Brain microvascular endothelial cell (primary cell): ENCODE results near the gene CAT.

Experiments
- DNase-seq: peaks from one replicate; pipeline ENCODE4 v3.0.0-alpha.2; 2020
- H3K27ac ChIP-seq: fragments of 250-450 bp; sonication (Bioruptor Pico); 2 replicates; pipeline ENCODE4 v1.5.1; 2020; ENCODE audit warnings: mild to moderate bottlenecking, moderate library complexity
- H3K27me3 ChIP-seq: fragments of 250-450 bp; sonication (Bioruptor Pico); replicated peaks from 2 replicates; pipeline ENCODE4 v1.5.1; 2020; ENCODE audit warnings: mild to moderate bottlenecking
- H3K36me3 ChIP-seq: fragments of 250-450 bp; sonication (Bioruptor Pico); replicated peaks from 2 replicates; pipeline ENCODE4 v1.5.1; 2020; ENCODE audit warnings: mild to moderate bottlenecking
- H3K4me3 ChIP-seq: 2 replicates; pipeline ENCODE4 v1.5.1; 2011; ENCODE audit warnings: low read depth, mild to moderate bottlenecking, control low read depth, low read length, moderate library complexity
- CTCF ChIP-seq: IDR thresholded peaks from 2 replicates; pipeline ENCODE4 v1.5.1; 2011; ENCODE audit warnings: low read depth, mild to moderate bottlenecking, moderate library complexity, low read length, control low read depth, inconsistent platforms; ENCODE audit errors: missing control alignments
- in situ Hi-C: cut with HindIII; loops from 2 replicates; pipeline ENCODE4 v1.10.0; 2017; ENCODE audit warnings: low sequenced_read_pairs, low pct_ligation_motif_present

The CAT gene

DNA sequence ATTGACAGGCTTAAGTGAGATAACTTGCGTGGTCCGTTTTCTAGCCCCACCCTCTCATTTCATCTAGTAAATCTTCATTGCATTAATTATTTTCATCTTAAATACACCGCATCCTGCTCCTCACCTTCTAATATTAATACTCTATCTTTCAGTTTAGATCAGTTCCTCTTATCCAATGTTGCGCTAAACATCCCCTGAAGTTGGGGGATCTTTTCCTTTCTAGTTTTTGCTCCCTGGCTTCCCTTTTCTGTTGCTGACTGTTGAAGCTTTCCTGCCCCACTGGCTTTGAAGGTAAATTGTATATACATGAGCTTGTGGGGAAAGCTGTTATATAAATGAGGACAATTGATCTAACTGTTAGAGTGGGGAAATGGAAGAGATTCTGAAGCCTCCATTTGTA, 7.2 kb downstream of the CAT start:
- Histone ChIP-seq H3K27ac (no peak overlapping the region), H3K36me3 (peaks cover 10% of the 10 kb centered on the region), H3K4me3 (no peak overlapping the region), H3K27me3 (no peaks in the 10 kb centered on the region)
- no peak for DNase-seq
- TF ChIP-seq CTCF: no peak
- in situ Hi-C loops: no loop called here

DNA sequence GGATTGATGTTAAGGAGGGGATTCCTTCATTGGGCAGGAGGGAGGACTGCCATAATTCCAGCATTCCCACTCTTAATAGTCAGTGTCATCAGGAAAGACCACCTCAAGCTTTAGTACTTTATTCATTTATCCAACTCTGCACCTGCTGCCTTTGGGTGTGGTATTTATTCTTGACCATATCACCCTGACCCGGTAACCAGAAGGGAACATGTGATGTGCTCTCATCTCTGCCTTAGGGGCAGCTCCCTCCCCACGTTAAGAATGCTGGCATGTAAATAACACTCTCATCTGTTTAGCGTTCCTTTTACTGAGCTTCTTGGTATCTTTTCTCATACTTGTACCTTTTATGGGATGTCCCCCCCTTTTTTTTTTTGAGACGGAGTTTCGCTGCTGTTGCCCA, 7.7 kb downstream of the CAT start:
- no peak overlapping the region for H3K4me3 ChIP-seq
- TF ChIP-seq CTCF: no peak
- peaks cover 12% of the 10 kb centered on the region for H3K36me3 ChIP-seq
- H3K27ac ChIP-seq: no peak overlapping the region
- no peak for DNase-seq
- in situ Hi-C loops: no loop called here
- no peaks in the 10 kb centered on the region for H3K27me3 ChIP-seq

- in situ Hi-C loops: no loop called here
- no peaks in the 10 kb centered on the region for H3K27me3 ChIP-seq
- H3K27ac ChIP-seq: no peak overlapping the region
- H3K36me3 ChIP-seq: peaks cover 12% of the 10 kb centered on the region
- DNase-seq: no peak
- no peak overlapping the region for H3K4me3 ChIP-seq
- TF ChIP-seq CTCF: no peak
These were observed 8.3 kb downstream of the CAT start for GRCh38 chr11:34447044-34447443.

- Histone ChIP-seq H3K36me3 (peaks cover 16% of the 10 kb centered on the region), H3K27ac (no peak overlapping the region), H3K27me3 (no peaks in the 10 kb centered on the region), H3K4me3 (no peak overlapping the region)
- no peak for TF ChIP-seq CTCF
- no peak for DNase-seq
- in situ Hi-C loops: no loop called here
These were observed 9.7 kb downstream of the CAT start for GRCh38 chr11:34448223-34448994.

GRCh38 chr11:34449013-34449412, 10.3 kb downstream of the CAT start:
- H3K36me3 ChIP-seq: peaks cover 20% of the 10 kb centered on the region
- in situ Hi-C loops: no loop called here
- H3K27ac ChIP-seq: no peak overlapping the region
- no peak for TF ChIP-seq CTCF
- peak; percentile 10 for DNase-seq
- no peaks in the 10 kb centered on the region for H3K27me3 ChIP-seq
- no peak overlapping the region for H3K4me3 ChIP-seq

DNA sequence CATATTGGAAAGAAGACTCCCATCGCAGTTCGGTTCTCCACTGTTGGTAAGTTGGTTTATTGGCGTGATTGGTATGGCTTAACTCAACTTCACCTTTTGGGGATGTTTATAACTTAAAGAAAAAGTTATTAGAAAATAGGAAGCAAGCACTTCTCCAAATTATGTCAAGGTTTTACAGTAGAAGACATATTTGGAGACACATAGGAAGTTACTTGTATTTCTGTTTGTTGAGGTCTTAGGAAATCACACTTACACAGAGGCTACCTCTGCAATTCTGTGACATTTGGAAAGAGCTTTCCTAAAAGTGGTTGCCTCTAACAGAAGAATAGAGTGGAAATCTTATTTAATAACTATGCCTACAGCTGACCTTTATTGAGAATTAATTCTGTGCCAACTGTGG, 12.3 kb downstream of the CAT start:
- no peak overlapping the region for H3K4me3 ChIP-seq
- no peak for DNase-seq
- no peak for TF ChIP-seq CTCF
- in situ Hi-C loops: no loop called here
- H3K36me3 ChIP-seq: peaks cover 24% of the 10 kb centered on the region
- H3K27me3 ChIP-seq: no peaks in the 10 kb centered on the region
- H3K27ac ChIP-seq: no peak overlapping the region
